K562 (cell line): ENCODE data around the gene ZBTB20. TPM values are rescaled to one million over a fixed set of nuclear protein-coding genes. Genes with fewer than 3 reads are reported as not detected.

Source experiments
- ATAC-seq: fragments of 200-7000 bp; cut with Tn5 transposase; 3 replicates; pipeline ENCODE4 v1.9.1; 2020; ENCODE audit warnings: moderate library complexity
- BruUV-seq: library from RNA; stranded (reverse); fragments of 400-500 nt; replicated peaks from 2 replicates; lab custom pipeline; 2021; lab: Mats Ljungman, UMichigan
- CTCF ChIA-PET: fragments of 300-600 bp; formaldehyde crosslinking; extraction: SDS; loops from one replicate; lab custom pipeline; 2021; ENCODE audit warnings: low intra/inter-chr PET ratio; lab: Yijun Ruan, JAX
- POLR2A ChIA-PET: fragments of 300-600, 350-650 bp; sonication (Branson Sonifier 250); formaldehyde crosslinking; extraction: SDS; loops from one replicate; lab custom pipeline; 2021; ENCODE audit warnings: antibody characterized with exemption, inconsistent platforms; lab: Yijun Ruan, JAX
- DNase-seq, 4 experiments: peaks; one replicate each; pipeline versions ENCODE4 v3.0.0 to v3.0.0-alpha.2; 2011 to 2018; ENCODE audit warnings: low spot score in 3 of 4, mixed read lengths in 3 of 4; ENCODE audit errors: extremely low read depth in 1 of 4
- FAIRE-seq: peaks from 2 replicates; lab custom pipeline; 2011; peaks lifted over from hg19 to GRCh38; lab: Jason Lieb, UNC
- H2AFZ ChIP-seq: 2 replicates; pipeline ENCODE4 v1.6.0; 2011; ENCODE audit warnings: low read depth, low read length, control low read depth, inconsistent platforms
- H3K27ac ChIP-seq: fragments of 200-600 bp; 3 replicates; pipeline ENCODE4 v1.8.0; 2011; ENCODE audit warnings: low read depth, mild to moderate bottlenecking, control low read depth, inconsistent platforms, low read length, moderate library complexity, mixed read lengths; ENCODE audit errors: extremely low read depth
- H3K27me3 ChIP-seq, 2 experiments: fragments of 300-600 bp in 1 of 2; 2 replicates in 1 of 2; 3 replicates in 1 of 2; pipeline versions ENCODE4 v1.6.0 to v1.8.0; 2011; ENCODE audit warnings: inconsistent platforms in 2 of 2, low read length in 2 of 2, mild to moderate bottlenecking in 1 of 2, mixed read lengths in 1 of 2, moderate library complexity in 1 of 2; ENCODE audit not compliant: control insufficient read depth in 2 of 2, insufficient read depth in 2 of 2
- H3K36me3 ChIP-seq: fragments of 300-600 bp; 3 replicates; pipeline ENCODE4 v1.8.0; 2011; ENCODE audit warnings: mild to moderate bottlenecking, low read length, inconsistent platforms; ENCODE audit not compliant: control insufficient read depth, insufficient read depth
- H3K4me1 ChIP-seq, 2 experiments: fragments of 200-600 bp in 1 of 2; replicated peaks in 1 of 2; 2 replicates in 1 of 2; 3 replicates in 1 of 2; pipeline versions ENCODE4 v1.5.1 to v1.8.0; 2011; ENCODE audit warnings: inconsistent platforms in 2 of 2, low read length in 2 of 2, mild to moderate bottlenecking in 1 of 2, mixed read lengths in 1 of 2, moderate library complexity in 1 of 2; ENCODE audit not compliant: control insufficient read depth in 2 of 2, insufficient read depth in 2 of 2
- H3K4me2 ChIP-seq: 2 replicates; pipeline ENCODE4 v1.6.1; 2011; ENCODE audit warnings: low read length, control low read depth, inconsistent platforms, mixed read lengths; ENCODE audit not compliant: insufficient read depth
- H3K4me3 ChIP-seq: fragments of 200-600 bp; sonication (generic), shearing (Covaris generic); 2 replicates; pipeline ENCODE4 v1.5.1; 2016; ENCODE audit warnings: control low read depth, inconsistent platforms
- H3K79me2 ChIP-seq: fragments of 200-600 bp; 3 replicates; pipeline ENCODE4 v1.8.0; 2011; ENCODE audit warnings: low read length, inconsistent platforms; ENCODE audit not compliant: control insufficient read depth, insufficient read depth
- H3K9ac ChIP-seq, 2 experiments: 2 replicates each; pipeline versions ENCODE4 v1.6.0 to v1.6.1; 2011; ENCODE audit warnings: low read depth in 2 of 2, low read length in 2 of 2, control low read depth in 1 of 2, inconsistent platforms in 1 of 2, mild to moderate bottlenecking in 1 of 2, mixed read lengths in 1 of 2; ENCODE audit not compliant: insufficient read depth in 1 of 2
- H3K9me1 ChIP-seq: one replicate; pipeline ENCODE4 v1.6.0; 2011; ENCODE audit warnings: inconsistent platforms, mild to moderate bottlenecking, low read length, moderate library complexity; ENCODE audit not compliant: control insufficient read depth, insufficient read depth
- H3K9me3 ChIP-seq: replicated peaks from 2 replicates; pipeline ENCODE4 v1.5.1; 2011; ENCODE audit warnings: low read depth, low read length, inconsistent platforms; ENCODE audit not compliant: control insufficient read depth, insufficient read depth
- H4K20me1 ChIP-seq: replicated peaks from 2 replicates; pipeline ENCODE4 v1.6.1; 2011; ENCODE audit warnings: low read length, inconsistent platforms, mixed read lengths; ENCODE audit not compliant: control insufficient read depth, insufficient read depth
- BDP1 ChIP-seq: IDR thresholded peaks from 3 replicates; pipeline ENCODE4 v1.6.1; 2011; ENCODE audit not compliant: insufficient read length, insufficient read depth
- CBX2 ChIP-seq: fragments of 200-600 bp; sonication (generic); IDR thresholded peaks from one replicate; pipeline ENCODE4 v1.6.1; 2012; ENCODE audit warnings: mild to moderate bottlenecking, low read length, inconsistent platforms; ENCODE audit not compliant: insufficient read depth, poor library complexity, severe bottlenecking
- GTF2E2 ChIP-seq: fragments of 200-800 bp; sonication (Bioruptor generic); IDR thresholded peaks from 2 replicates; pipeline ENCODE4 v1.6.1; 2016; ENCODE audit warnings: missing genetic modification characterization, missing compliant biosample characterization
- NFRKB ChIP-seq: fragments of 450-650 bp; IDR thresholded peaks from 2 replicates; pipeline ENCODE4 v1.6.1; 2016; ENCODE audit warnings: low read depth
- RHOXF2B ChIP-seq: fragments of 250-450 bp; sonication (Bioruptor Pico); conservative IDR thresholded peaks from 2 replicates; pipeline ENCODE4 v1.5.1; 2021
- TRIM24 ChIP-seq, 2 experiments: fragments of 450-650 bp; IDR thresholded peaks; 2 replicates each; pipeline ENCODE4 v1.6.1; 2016
- WGBS: fragments of 100-300 bp; shearing (Covaris generic); methylation state at CpG from one replicate; pipeline ENCODE4 v1.1.6; 2016; ENCODE audit warnings: low coverage, mixed read lengths; ENCODE audit not compliant: insufficient coverage; ENCODE audit errors: missing lambda C conversion rate; 5-methylcytosine and 5-hydroxymethylcytosine counted together
- in situ Hi-C: fragments of 300-500 bp; cut with MboI; formaldehyde crosslinking; loops from 4 replicates; pipeline ENCODE4 v1.15.0; 2018; ENCODE audit warnings: inconsistent platforms, mixed read lengths
- intact Hi-C: fragments of 100-400 bp; cut with micrococcal nuclease; formaldehyde crosslinking; loops from 2 replicates; pipeline ENCODE4 v1.14.2; 2022
- polyA plus RNA-seq, 8 experiments: library from polyadenylated mRNA; depleted of rRNA in 4 of 8; stranded (reverse) in 5 of 8; unstranded in 3 of 8; fragments of >200 nt; fragmentation: Nextera tagmentation in 2 of 8; fragmentation: Illumina TruSeq in 1 of 8; extraction: Ambion mirVana in 2 of 8; extraction: Trizol in 1 of 8; gene quantifications; 2 replicates each; pipeline versions ENCODE4 v1.2.1 to v1.2.3, GENCODE V29; 2011 to 2014; ENCODE audit warnings: inconsistent platforms in 1 of 8, missing spikeins in 1 of 8
- total RNA-seq, 7 experiments: library from RNA; depleted of rRNA in 6 of 7; stranded (reverse); fragments of >200 nt in 6 of 7; fragmentation: Illumina TruSeq in 2 of 7; extraction: Trizol in 2 of 7; gene quantifications; 2 replicates each; pipeline versions ENCODE4 v1.2.1 to v1.2.3, GENCODE V29; 2011 to 2021; ENCODE audit warnings: low replicate concordance in 1 of 7
- TF ChIP-seq, protein P1 (sequence below), 2 experiments: IDR thresholded peaks in 1 of 2; conservative IDR thresholded peaks in 1 of 2; 2 replicates each; pipeline ENCODE4 v1.6.1; 2016; ENCODE audit warnings: low read depth in 2 of 2, mild to moderate bottlenecking in 1 of 2, missing compliant biosample characterization in 1 of 2, missing genetic modification characterization in 1 of 2, moderate library complexity in 1 of 2
- TF ChIP-seq, protein P2 (sequence below): fragments of 450-650 bp; IDR thresholded peaks from 2 replicates; pipeline ENCODE4 v1.6.1; 2016; ENCODE audit warnings: antibody characterized with exemption
- TF ChIP-seq, protein P3 (sequence below): fragments of 450-650 bp; IDR thresholded peaks from 2 replicates; pipeline ENCODE4 v1.6.1; 2016; ENCODE audit warnings: low read depth

ZBTB20 gene
- total and polyA plus RNA-seq, 9 of the 15 experiments (the other 6 are each of a cell fraction or from before 2014, with no cell fraction given), result 0.17 to 1.7 (median 0.45) TPM

DNA sequence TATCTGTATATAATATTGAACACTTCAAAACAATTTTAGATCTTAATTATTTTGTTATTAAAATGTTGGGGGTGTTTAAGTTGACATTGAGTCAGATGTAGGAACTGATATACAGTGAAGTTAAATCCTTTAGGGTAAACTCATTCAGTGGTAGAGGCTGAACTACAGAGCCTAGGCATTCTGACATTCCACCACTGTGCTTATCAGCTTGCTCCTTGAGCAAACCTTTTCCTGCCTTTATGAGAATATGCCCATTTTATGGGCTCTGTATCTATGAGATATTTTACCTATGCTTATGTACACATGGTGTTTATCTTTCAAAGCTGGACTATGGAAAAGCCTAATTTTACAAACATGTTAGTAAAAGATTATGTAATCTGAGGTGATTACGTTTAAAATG lies 407.5 kb downstream of the ZBTB20 start (continued):
- no peak for TF ChIP-seq TRIM24 (IDR thresholded peaks at IDR 0.05)
- TF ChIP-seq, protein P1, sequence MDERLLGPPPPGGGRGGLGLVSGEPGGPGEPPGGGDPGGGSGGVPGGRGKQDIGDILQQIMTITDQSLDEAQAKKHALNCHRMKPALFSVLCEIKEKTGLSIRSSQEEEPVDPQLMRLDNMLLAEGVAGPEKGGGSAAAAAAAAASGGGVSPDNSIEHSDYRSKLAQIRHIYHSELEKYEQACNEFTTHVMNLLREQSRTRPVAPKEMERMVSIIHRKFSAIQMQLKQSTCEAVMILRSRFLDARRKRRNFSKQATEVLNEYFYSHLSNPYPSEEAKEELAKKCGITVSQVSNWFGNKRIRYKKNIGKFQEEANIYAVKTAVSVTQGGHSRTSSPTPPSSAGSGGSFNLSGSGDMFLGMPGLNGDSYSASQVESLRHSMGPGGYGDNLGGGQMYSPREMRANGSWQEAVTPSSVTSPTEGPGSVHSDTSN (CRISPR knock-in tag; IDR thresholded peaks at IDR 0.05; ENCODE audit: low read depth), result no peak
- TF ChIP-seq, protein P1 (tag; conservative IDR thresholded peaks at IDR 0.05; ENCODE audit: low read depth), result no peak
- no peak for TF ChIP-seq GTF2E2
- no peak for TF ChIP-seq BDP1
- TF ChIP-seq NFRKB, result no peak
- no peak for TF ChIP-seq CBX2
- TF ChIP-seq, all 486 proteins: peak for 0

DNA sequence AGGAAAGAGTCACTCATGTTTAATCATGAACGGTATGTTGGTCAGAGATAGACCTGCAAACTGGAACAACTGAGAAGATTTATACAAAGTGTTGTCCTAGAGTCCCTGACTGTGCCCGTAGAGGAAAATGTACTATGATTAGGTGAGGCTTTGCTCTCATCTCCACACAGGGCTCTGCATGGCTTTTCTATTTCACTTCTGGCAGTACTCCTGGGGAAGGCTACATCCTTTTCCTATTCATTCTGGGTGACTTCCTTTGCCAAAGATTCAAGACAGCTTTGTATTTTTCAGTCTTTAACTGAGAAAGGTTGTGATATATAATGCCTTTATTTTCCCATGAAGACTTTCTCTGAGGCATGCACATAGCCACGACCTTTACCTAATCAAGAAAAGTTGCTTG lies 414.7 kb downstream of the ZBTB20 start:
- Histone ChIP-seq H3K4me3 (no peak overlapping the region), H2AFZ (no peak overlapping the region), H3K4me2 (no peak overlapping the region), H3K27ac (no peak overlapping the region), H3K79me2 (no peaks in the 10 kb centered on the region), H4K20me1 (no peaks in the 10 kb centered on the region), H3K9me3 (no peaks in the 10 kb centered on the region), H3K4me1 (no peaks in the 10 kb centered on the region), H3K36me3 (no peaks in the 10 kb centered on the region), H3K27me3 (no peaks in the 10 kb centered on the region), H3K9ac (no peak overlapping the region), H3K9me1 (no peaks in the 10 kb centered on the region)
- no peak for FAIRE-seq
- BruUV-seq, result no TSS peak
- no peak for DNase-seq
- intact Hi-C loops (no loop called here), in situ Hi-C loops (no loop called here)
- no peak for ATAC-seq
- 7% methylated on average over 2 of the region's 3 CpGs for WGBS
- POLR2A ChIA-PET, result no interaction called here
- CTCF ChIA-PET, result no interaction called here
- no peak for TF ChIP-seq RHOXF2B (CRISPR knock-in tag)
- TF ChIP-seq, protein P2, sequence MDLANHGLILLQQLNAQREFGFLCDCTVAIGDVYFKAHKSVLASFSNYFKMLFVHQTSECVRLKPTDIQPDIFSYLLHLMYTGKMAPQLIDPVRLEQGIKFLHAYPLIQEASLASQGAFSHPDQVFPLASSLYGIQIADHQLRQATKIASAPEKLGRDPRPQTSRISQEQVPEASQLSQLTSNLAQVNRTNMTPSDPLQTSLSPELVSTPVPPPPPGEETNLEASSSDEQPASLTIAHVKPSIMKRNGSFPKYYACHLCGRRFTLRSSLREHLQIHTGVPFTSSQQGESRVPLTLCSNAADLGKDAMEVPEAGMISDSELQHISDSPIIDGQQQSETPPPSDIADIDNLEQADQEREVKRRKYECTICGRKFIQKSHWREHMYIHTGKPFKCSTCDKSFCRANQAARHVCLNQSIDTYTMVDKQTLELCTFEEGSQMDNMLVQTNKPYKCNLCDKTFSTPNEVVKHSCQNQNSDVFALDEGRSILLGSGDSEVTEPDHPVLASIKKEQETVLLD, result no peak
- TF ChIP-seq, protein P3, sequence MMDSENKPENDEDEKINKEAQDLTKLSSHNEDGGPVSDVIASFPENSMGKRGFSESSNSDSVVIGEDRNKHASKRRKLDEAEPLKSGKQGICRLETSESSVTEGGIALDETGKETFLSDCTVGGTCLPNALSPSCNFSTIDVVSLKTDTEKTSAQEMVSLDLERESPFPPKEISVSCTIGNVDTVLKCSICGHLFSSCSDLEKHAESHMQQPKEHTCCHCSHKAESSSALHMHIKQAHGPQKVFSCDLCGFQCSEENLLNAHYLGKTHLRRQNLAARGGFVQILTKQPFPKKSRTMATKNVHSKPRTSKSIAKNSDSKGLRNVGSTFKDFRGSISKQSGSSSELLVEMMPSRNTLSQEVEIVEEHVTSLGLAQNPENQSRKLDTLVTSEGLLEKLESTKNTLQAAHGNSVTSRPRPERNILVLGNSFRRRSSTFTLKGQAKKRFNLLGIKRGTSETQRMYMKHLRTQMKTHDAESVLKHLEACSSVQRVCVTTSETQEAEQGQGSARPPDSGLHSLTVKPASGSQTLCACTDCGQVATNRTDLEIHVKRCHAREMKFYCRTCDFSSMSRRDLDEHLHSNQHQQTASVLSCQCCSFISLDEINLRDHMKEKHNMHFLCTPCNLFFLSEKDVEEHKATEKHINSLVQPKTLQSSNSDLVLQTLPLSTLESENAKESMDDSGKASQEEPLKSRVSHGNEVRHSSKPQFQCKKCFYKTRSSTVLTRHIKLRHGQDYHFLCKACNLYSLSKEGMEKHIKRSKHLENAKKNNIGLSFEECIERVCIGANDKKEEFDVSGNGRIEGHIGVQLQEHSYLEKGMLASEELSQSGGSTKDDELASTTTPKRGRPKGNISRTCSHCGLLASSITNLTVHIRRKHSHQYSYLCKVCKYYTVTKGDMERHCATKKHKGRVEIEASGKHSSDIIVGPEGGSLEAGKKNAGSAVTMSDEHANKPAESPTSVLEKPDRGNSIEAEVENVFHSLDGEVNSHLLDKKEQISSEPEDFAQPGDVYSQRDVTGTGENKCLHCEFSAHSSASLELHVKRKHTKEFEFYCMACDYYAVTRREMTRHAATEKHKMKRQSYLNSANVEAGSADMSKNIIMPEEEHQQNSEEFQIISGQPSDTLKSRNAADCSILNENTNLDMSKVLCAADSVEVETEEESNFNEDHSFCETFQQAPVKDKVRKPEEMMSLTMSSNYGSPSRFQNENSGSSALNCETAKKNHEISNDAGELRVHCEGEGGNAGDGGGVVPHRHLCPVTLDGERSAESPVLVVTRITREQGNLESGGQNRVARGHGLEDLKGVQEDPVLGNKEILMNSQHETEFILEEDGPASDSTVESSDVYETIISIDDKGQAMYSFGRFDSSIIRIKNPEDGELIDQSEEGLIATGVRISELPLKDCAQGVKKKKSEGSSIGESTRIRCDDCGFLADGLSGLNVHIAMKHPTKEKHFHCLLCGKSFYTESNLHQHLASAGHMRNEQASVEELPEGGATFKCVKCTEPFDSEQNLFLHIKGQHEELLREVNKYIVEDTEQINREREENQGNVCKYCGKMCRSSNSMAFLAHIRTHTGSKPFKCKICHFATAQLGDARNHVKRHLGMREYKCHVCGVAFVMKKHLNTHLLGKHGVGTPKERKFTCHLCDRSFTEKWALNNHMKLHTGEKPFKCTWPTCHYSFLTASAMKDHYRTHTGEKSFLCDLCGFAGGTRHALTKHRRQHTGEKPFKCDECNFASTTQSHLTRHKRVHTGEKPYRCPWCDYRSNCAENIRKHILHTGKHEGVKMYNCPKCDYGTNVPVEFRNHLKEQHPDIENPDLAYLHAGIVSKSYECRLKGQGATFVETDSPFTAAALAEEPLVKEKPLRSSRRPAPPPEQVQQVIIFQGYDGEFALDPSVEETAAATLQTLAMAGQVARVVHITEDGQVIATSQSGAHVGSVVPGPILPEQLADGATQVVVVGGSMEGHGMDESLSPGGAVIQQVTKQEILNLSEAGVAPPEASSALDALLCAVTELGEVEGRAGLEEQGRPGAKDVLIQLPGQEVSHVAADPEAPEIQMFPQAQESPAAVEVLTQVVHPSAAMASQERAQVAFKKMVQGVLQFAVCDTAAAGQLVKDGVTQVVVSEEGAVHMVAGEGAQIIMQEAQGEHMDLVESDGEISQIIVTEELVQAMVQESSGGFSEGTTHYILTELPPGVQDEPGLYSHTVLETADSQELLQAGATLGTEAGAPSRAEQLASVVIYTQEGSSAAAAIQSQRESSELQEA, result no peak
